ENCODE data around the gene STH. TPM values are rescaled to one million over a fixed set of nuclear protein-coding genes. Genes with fewer than 3 reads are reported as not detected.

Gene STH
- total RNA-seq, 1 experiment from 2014 or later = not detected

DNA sequence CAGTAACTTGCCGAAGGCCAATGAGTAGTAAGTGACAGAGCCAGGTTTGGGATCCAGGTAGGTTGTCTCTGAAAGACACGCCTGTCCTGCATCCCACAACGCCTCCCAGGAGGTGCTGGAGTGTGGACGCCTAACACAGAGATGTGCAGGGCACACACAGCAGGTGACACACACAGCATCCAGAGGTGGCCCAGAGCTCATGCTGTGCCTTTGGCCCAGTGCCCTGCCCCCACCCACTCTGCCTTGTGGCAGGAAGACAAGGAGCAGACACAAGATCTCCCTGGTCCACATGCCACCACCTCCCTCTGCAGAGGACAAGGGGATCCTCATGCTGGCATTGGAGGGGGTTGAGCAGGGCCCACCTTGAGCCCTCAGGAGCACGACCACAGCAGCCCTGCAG, 14.7 kb upstream of the STH start:
- H3K4me3 ChIP-seq = no peak overlapping the region
- no peaks in the 10 kb centered on the region for H3K9me3 ChIP-seq (replicated peaks)
- DNase-seq (ENCODE audit: low read depth in 1 of 2, low spot score in 2 of 2) = no peak
- H3K4me1 ChIP-seq (replicated peaks) = no peaks in the 10 kb centered on the region
- H3K27ac ChIP-seq = no peak overlapping the region
- peaks cover 34% of the 10 kb centered on the region for H3K27me3 ChIP-seq (replicated peaks)
- no peaks in the 10 kb centered on the region for H3K36me3 ChIP-seq

DNA sequence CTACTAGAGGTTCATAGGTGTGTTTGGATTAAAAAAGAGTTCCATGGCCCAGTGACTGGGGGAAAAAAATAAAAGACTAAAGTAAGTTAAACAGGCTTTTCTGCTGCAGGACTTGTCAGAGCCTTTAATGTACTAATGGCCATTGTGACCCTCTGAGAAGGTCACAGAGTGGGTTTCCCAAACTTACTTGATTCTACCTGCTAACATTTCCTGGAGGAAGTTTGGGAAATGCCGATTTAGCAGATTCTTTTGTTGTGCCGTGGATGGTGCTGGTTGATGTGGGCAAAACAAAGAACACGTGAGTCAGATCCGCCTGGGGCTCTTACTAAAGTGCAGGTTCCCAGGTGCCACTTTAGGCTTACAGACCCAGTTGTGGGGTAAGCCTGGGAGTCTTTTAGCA, 13.6 kb upstream of the STH start:
- Histone ChIP-seq H3K4me1 (replicated peaks) (no peaks in the 10 kb centered on the region), H3K9me3 (replicated peaks) (no peaks in the 10 kb centered on the region), H3K27ac (no peak overlapping the region), H3K27me3 (replicated peaks) (peaks cover 30% of the 10 kb centered on the region), H3K4me3 (no peak overlapping the region), H3K36me3 (no peaks in the 10 kb centered on the region)
- no peak for DNase-seq (ENCODE audit: low read depth in 1 of 2, low spot score in 2 of 2)

DNA sequence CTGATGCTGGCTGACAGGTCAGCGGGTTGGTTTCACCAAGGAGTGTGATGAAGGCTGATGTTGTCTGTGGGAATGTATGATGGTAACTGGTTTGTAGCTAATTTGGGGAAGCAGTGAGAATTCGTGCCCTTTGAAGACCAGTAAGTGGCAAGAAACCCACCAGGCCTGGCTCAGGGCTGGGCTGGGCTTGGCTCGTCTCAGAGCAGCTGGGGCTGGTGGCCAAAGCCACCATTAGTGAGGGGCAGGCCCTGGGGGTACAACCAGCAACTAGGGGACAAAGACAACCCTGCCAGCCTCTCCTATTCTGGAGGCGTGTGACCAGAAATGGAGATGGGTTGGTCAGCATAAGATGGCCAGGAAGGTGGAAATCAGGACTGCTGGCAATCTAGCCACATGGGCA, 13.0 kb upstream of the STH start:
- no peaks in the 10 kb centered on the region for H3K9me3 ChIP-seq (replicated peaks)
- no peaks in the 10 kb centered on the region for H3K36me3 ChIP-seq
- H3K4me1 ChIP-seq (replicated peaks) = no peaks in the 10 kb centered on the region
- H3K4me3 ChIP-seq = no peak overlapping the region
- no peak overlapping the region for H3K27ac ChIP-seq
- H3K27me3 ChIP-seq (replicated peaks) = peaks cover 29% of the 10 kb centered on the region
- no peak for DNase-seq (ENCODE audit: low read depth in 1 of 2, low spot score in 2 of 2)

DNA sequence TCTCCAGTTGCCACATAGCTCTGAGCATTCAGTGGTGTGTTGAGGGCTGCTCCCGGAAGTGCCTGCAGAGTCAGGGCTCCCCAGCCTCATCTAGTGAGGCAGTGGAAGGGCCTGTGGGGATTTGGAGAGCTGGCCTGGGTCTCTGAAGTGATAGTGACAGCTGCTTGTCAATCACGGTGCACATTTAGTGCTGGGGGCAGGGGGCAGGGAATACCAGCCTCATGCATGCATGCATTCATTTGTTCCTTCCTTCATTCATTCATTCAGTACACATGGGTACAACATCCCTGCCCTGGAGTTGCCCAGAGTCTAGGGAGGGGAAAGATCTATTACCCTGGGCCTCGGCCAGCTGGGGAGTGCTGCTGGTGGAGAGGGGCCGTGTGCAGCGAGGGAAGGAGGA, 11.3 kb upstream of the STH start:
- DNase-seq (ENCODE audit: low read depth in 1 of 2, low spot score in 2 of 2) = no peak
- Histone ChIP-seq H3K27me3 (replicated peaks) (peaks cover 22% of the 10 kb centered on the region), H3K36me3 (no peaks in the 10 kb centered on the region), H3K4me3 (no peak overlapping the region), H3K27ac (no peak overlapping the region), H3K9me3 (replicated peaks) (no peaks in the 10 kb centered on the region), H3K4me1 (replicated peaks) (no peaks in the 10 kb centered on the region)

DNA sequence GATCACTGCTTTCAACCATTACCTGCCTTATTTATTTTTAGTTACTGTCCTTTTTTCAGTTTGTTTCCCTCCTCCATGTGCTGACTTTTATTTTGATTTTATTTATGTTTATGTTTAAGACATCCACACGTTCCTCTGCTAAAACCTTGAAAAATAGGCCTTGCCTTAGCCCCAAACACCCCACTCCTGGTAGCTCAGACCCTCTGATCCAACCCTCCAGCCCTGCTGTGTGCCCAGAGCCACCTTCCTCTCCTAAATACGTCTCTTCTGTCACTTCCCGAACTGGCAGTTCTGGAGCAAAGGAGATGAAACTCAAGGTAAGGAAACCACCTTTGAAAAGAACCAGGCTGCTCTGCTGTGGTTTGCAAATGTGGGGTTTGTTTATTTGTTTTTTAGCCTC, 9.3 kb upstream of the STH start:
- no peaks in the 10 kb centered on the region for H3K36me3 ChIP-seq
- peaks cover 6% of the 10 kb centered on the region; the same call in 1 of the 2 replicates for H3K27me3 ChIP-seq (replicated peaks)
- DNase-seq (ENCODE audit: low read depth in 1 of 2, low spot score in 2 of 2) = no peak

DNA sequence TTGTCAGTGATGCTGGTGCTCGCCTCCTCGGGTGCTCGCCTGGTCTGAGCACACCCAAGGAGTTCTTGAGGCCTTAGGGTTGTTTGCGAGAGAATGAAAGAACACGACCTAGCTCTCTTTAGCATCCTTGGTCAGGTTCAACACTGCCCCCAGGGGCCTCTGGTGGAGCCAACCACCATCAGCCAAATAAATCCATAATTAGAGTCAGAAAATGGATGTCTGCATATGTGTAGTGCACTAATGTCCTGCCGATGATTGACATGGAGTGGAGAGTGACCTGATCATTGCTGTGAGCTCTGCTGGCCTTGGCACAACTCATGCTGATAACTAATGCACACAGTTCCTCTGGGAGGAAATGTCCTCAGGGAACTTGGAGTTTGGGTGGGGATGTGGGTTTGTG, 8.2 kb upstream of the STH start:
- no peak overlapping the region for H3K27ac ChIP-seq
- DNase-seq (ENCODE audit: low read depth in 1 of 2, low spot score in 2 of 2) = no peak

More for the DNA sequence above, 9.3 kb upstream of the STH start:
- Histone ChIP-seq H3K27ac (no peak overlapping the region), H3K4me1 (replicated peaks) (no peaks in the 10 kb centered on the region), H3K9me3 (replicated peaks) (no peaks in the 10 kb centered on the region), H3K4me3 (no peak overlapping the region)

DNA sequence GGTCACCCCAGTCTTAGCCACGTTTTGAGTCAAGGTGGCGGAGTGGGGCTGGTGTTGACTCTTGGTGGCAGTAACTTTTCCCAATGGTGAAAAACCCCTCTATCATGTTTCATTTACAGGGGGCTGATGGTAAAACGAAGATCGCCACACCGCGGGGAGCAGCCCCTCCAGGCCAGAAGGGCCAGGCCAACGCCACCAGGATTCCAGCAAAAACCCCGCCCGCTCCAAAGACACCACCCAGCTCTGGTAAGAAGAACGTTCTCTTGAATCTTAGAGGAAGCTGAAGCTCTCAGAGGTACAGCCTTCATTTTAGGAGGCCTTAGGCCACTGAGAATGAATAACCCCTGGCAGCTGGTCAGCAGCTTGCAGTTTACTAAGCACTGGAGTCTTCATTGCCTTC, 7.7 kb upstream of the STH start:
- H3K27ac ChIP-seq = no peak overlapping the region
- no peak overlapping the region for H3K4me3 ChIP-seq
- H3K9me3 ChIP-seq (replicated peaks) = no peaks in the 10 kb centered on the region

More for the DNA sequence above, 8.2 kb upstream of the STH start:
- H3K4me3 ChIP-seq = no peak overlapping the region
- H3K36me3 ChIP-seq = no peaks in the 10 kb centered on the region
- no peaks in the 10 kb centered on the region for H3K9me3 ChIP-seq (replicated peaks)
- H3K27me3 ChIP-seq (replicated peaks) = peaks cover 6% of the 10 kb centered on the region; the same call in 1 of the 2 replicates
- no peaks in the 10 kb centered on the region for H3K4me1 ChIP-seq (replicated peaks)

DNA sequence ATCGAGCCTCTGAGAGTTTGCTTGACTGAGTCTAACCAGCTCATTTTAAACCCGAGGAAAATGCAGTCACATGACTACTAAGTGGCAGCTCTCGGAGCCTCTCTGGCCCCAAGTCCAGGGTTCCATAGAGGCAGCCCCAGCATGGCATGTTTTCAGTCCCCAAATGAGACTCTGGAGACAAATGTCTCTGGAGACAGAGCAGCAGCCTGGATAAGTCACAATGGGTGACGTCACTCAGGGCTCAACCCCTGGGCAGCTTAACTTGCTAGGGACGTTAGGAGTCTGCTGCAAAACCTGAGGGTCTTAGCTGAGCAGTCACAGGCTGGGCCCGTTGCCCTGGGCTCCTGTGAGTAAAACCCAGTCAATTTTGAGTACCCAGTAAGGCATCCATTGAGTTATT, 6.9 kb upstream of the STH start:
- no peaks in the 10 kb centered on the region for H3K9me3 ChIP-seq (replicated peaks)
- no peak overlapping the region for H3K27ac ChIP-seq
- no peak for DNase-seq (ENCODE audit: low read depth in 1 of 2, low spot score in 2 of 2)
- H3K4me1 ChIP-seq (replicated peaks) = no peaks in the 10 kb centered on the region
- H3K36me3 ChIP-seq = no peaks in the 10 kb centered on the region
- H3K4me3 ChIP-seq = no peak overlapping the region
- peaks cover 2% of the 10 kb centered on the region; the same call in 1 of the 2 replicates for H3K27me3 ChIP-seq (replicated peaks)

More for the DNA sequence above, 7.7 kb upstream of the STH start:
- DNase-seq (ENCODE audit: low read depth in 1 of 2, low spot score in 2 of 2) = no peak
- H3K27me3 ChIP-seq (replicated peaks) = peaks cover 6% of the 10 kb centered on the region; the same call in 1 of the 2 replicates
- H3K36me3 ChIP-seq = no peaks in the 10 kb centered on the region
- H3K4me1 ChIP-seq (replicated peaks) = no peaks in the 10 kb centered on the region

DNA sequence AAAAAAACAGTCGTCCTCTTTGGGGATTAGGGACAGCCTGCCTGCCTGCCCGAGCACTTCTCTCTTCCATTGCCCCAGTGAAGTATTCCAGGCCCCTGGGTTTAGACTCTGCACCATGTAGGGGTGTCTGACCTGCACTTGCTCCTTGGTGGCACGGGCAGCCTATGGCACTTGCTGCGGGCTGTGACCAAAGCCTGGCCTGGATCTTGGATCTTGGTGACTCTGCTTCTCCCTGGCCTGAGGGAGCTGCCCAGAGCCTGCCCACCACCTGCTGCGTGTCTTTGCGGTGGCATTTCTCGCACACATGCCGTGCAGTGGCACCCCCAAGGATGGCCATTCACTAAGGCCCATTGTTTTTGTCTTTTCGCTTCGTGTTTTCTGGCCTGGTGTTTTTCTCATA, 6.1 kb upstream of the STH start:
- Histone ChIP-seq H3K9me3 (replicated peaks) (no peaks in the 10 kb centered on the region), H3K27me3 (replicated peaks) (no peaks in the 10 kb centered on the region), H3K36me3 (no peaks in the 10 kb centered on the region), H3K4me3 (no peak overlapping the region), H3K27ac (no peak overlapping the region), H3K4me1 (replicated peaks) (no peaks in the 10 kb centered on the region)
- no peak for DNase-seq (ENCODE audit: low read depth in 1 of 2, low spot score in 2 of 2)

DNA sequence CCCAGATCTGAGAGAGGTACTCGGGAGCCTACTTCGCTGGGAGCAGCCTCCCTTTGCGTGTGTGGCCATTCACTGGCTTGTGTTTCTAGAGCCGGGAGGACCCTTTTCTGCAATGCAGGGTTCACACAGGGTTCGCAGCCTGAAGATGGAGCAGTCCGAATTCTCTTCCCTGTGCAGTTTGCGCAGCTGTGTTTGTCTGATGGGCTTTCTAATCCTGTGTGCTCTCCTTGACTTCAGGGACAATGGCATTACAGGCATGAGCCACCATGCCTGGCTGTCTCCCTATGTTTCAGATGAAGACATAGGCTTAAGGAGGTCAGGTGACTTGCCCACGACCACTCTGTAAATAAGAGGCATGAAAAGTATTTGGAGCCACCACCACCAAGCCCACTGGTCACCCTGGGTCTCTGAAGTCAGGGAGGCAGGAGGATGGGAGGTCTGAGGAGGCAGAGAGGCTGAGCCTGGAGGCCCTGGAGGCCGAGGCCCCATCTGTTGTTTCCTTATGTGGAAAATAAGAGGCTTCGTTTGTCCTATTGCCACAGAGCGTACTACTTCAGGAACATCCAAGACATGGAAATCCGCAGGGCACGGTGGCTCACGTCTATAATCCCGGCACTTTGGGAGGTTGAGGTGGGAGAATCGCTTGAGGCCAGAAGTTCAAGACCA, 5.0 kb upstream of the STH start:
- H3K27me3 ChIP-seq (replicated peaks) = no peaks in the 10 kb centered on the region
- H3K4me1 ChIP-seq (replicated peaks) = no peaks in the 10 kb centered on the region
- no peaks in the 10 kb centered on the region for H3K36me3 ChIP-seq
- no peaks in the 10 kb centered on the region for H3K9me3 ChIP-seq (replicated peaks)
- no peak for DNase-seq (ENCODE audit: low read depth in 1 of 2, low spot score in 2 of 2)
- H3K4me3 ChIP-seq = no peak overlapping the region
- no peak overlapping the region for H3K27ac ChIP-seq

DNA sequence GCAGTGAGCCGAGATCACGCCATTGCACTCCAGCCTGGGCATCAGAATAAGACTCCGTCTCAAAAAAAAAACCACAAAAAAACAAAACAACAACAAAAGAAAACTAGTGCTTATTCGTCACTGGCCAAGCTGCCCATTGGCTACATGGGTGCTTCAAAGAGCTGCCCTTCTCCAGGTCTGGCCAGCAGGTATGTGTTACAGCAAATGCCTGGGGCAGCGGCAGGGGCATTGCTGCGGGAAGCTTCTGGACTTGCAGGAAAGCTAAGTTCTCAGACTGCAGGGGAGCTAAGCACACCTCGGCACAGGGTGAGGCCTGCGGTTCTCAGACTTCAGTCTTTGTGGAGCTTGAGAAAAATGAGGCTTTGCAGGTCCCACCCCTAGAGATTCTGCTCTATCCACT, 4.1 kb upstream of the STH start:
- no peaks in the 10 kb centered on the region for H3K9me3 ChIP-seq (replicated peaks)
- no peaks in the 10 kb centered on the region for H3K36me3 ChIP-seq
- H3K27me3 ChIP-seq (replicated peaks) = no peaks in the 10 kb centered on the region
- no peak for DNase-seq (ENCODE audit: low read depth in 1 of 2, low spot score in 2 of 2)
- H3K4me3 ChIP-seq = no peak overlapping the region
- H3K4me1 ChIP-seq (replicated peaks) = no peaks in the 10 kb centered on the region
- no peak overlapping the region for H3K27ac ChIP-seq

DNA sequence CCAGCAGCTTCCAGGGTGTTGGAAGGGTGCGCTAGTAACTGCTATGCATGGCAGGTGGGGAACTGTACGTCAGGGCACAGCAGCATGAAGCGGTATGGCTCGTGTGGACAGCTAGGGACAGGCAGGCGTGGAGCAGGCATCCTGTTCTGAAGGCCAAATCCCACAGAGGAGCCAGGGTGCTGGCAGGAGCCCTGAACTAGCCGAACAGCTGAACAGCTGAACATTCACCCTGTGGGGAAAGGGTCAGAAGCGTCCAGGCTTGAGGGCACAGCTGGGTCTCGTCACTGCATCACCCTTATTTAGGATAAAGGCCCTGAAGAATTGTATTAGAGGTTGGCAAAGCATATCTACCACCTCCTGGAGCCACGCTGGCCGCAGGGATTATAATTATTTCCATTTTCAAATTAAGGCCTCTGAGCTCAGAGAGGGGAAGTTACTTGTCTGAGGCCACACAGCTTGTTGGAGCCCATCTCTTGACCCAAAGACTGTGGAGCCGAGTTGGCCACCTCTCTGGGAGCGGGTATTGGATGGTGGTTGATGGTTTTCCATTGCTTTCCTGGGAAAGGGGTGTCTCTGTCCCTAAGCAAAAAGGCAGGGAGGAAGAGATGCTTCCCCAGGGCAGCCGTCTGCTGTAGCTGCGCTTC, 3.3 kb upstream of the STH start:
- peak in 1 of 2 experiments; percentile 43 for DNase-seq (ENCODE audit: low read depth in 1 of 2, low spot score in 2 of 2)
- H3K4me3 ChIP-seq = no peak overlapping the region
- H3K4me1 ChIP-seq (replicated peaks) = no peaks in the 10 kb centered on the region
- H3K9me3 ChIP-seq (replicated peaks) = no peaks in the 10 kb centered on the region
- no peaks in the 10 kb centered on the region for H3K27me3 ChIP-seq (replicated peaks)
- no peaks in the 10 kb centered on the region for H3K36me3 ChIP-seq
- no peak overlapping the region for H3K27ac ChIP-seq

DNA sequence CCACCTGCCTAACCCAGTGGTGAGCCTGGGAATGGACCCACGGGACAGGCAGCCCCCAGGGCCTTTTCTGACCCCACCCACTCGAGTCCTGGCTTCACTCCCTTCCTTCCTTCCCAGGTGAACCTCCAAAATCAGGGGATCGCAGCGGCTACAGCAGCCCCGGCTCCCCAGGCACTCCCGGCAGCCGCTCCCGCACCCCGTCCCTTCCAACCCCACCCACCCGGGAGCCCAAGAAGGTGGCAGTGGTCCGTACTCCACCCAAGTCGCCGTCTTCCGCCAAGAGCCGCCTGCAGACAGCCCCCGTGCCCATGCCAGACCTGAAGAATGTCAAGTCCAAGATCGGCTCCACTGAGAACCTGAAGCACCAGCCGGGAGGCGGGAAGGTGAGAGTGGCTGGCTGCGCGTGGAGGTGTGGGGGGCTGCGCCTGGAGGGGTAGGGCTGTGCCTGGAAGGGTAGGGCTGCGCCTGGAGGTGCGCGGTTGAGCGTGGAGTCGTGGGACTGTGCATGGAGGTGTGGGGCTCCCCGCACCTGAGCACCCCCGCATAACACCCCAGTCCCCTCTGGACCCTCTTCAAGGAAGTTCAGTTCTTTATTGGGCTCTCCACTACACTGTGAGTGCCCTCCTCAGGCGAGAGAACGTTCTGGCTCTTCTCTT, 2.6 kb upstream of the STH start:
- DNase-seq (ENCODE audit: low read depth in 1 of 2, low spot score in 2 of 2) = peak in 1 of 2 experiments; percentile 41
- Histone ChIP-seq H3K36me3 (no peaks in the 10 kb centered on the region), H3K9me3 (replicated peaks) (no peaks in the 10 kb centered on the region), H3K4me3 (no peak overlapping the region), H3K4me1 (replicated peaks) (no peaks in the 10 kb centered on the region), H3K27ac (no peak overlapping the region), H3K27me3 (replicated peaks) (no peaks in the 10 kb centered on the region)

DNA sequence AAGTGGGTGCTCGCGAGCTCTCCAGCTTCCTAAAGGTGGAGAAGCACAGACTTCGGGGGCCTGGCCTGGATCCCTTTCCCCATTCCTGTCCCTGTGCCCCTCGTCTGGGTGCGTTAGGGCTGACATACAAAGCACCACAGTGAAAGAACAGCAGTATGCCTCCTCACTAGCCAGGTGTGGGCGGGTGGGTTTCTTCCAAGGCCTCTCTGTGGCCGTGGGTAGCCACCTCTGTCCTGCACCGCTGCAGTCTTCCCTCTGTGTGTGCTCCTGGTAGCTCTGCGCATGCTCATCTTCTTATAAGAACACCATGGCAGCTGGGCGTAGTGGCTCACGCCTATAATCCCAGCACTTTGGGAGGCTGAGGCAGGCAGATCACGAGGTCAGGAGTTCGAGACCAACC, 1.9 kb upstream of the STH start:
- Histone ChIP-seq H3K4me1 (replicated peaks) (no peaks in the 10 kb centered on the region), H3K4me3 (no peak overlapping the region)

More for the DNA sequence above, 1.9 kb upstream of the STH start:
- H3K27ac ChIP-seq = no peak overlapping the region
- no peak for DNase-seq (ENCODE audit: low read depth in 1 of 2, low spot score in 2 of 2)
- no peaks in the 10 kb centered on the region for H3K9me3 ChIP-seq (replicated peaks)
- no peaks in the 10 kb centered on the region for H3K36me3 ChIP-seq
- H3K27me3 ChIP-seq (replicated peaks) = no peaks in the 10 kb centered on the region

Data from SJSA1 (cell line).